GM19397 (cell line): Measurements from ENCODE around the gene CACNA1C.

ENCODE experiments used
- ATAC-seq: cut with Tn5 transposase; IDR thresholded peaks from one replicate; pipeline ENCODE4 v1.9.1; 2021; ENCODE audit warnings: mild to moderate bottlenecking, moderate library complexity; ENCODE audit not compliant: unreplicated experiment

The CACNA1C gene

GRCh38 chr12:2605301-2605700 lies 552.5 kb downstream of the CACNA1C start:
- ATAC-seq: no peak

DNA sequence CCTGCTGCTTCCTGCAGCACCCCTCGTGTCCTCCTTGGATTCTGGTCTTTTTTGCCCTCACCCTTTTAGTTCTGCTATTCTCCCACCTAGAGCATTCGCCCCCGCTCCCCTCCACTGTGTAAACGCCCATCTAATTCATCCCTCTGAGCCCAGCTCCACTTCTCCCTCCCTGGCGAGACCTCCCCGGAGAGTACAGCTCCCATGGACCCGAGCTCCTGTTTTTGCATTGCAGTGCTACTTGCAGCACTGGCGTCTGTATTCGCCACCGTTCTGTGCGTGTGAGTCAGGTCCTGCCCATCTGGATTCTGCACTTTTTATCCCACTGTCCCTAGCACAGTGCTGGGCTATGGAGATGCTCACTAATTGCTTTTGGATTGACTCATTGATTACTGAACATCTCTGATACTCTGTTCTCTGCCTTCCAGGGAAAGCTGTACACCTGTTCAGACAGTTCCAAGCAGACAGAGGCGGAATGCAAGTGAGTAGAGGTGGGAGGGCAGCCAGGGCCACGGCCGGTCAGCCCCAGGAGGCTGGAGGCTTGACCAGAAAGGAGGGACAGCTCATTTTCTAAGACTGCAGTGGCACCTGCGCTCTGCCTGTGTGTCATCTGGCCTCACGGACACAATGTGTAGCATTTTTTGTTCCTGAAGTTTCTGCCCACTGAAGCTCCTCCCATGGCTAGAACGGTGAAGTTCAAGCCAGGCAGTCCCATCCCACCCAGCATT lies 553.6 kb downstream of the CACNA1C start:
- ATAC-seq: no peak

- no peak for ATAC-seq
Observed at GRCh38 chr12:2607881-2608607, 555.3 kb downstream of the CACNA1C start.

GRCh38 chr12:2608608-2608945 lies 555.8 kb downstream of the CACNA1C start:
- no peak for ATAC-seq

- ATAC-seq: no peak
Observed at GRCh38 chr12:2609020-2609419, 556.2 kb downstream of the CACNA1C start.

GRCh38 chr12:2610358-2610757 lies 557.6 kb downstream of the CACNA1C start:
- no peak for ATAC-seq

DNA sequence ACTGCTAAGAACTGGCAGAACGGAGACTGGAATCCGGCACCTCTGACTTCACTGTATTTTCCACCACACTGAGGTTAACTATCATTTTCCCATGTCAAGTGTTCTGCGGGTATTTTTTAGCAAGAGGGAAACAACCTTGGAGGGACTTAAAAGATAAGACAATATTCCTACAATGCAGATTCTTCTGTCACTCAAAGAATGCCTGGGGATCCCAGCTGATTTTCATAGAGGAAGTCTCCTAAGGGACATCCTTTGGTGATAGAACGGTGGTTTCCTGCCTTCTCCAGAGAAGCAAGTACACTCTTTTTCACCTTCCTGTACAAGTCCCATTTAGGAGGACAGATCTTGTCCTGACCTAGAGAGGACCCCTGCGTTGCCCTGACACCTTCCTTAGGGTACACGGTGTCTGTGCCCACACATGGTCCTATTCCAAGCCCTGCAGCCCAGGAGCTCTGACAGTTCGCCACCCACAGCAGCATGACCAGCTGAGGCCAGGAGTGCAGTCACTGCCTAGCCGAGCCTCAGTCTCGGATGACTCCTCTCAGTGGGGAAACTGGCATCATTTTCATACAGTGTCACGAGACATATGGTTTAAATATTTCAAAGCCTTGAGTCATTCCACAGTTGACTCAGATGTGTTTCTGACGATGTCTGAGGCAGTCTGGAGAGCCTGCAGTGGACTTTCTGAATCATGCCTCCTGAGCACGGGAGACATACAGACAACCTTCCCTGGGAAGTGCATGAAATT lies 560.7 kb downstream of the CACNA1C start:
- ATAC-seq: no peak

GRCh38 chr12:2614341-2614740 lies 561.6 kb downstream of the CACNA1C start:
- no peak for ATAC-seq

- no peak for ATAC-seq
Observed at GRCh38 chr12:2615665-2616402, 563.0 kb downstream of the CACNA1C start.

- ATAC-seq: no peak
Observed at GRCh38 chr12:2616763-2617162, 564.0 kb downstream of the CACNA1C start.

GRCh38 chr12:2617365-2617764 lies 564.6 kb downstream of the CACNA1C start:
- ATAC-seq: no peak

DNA sequence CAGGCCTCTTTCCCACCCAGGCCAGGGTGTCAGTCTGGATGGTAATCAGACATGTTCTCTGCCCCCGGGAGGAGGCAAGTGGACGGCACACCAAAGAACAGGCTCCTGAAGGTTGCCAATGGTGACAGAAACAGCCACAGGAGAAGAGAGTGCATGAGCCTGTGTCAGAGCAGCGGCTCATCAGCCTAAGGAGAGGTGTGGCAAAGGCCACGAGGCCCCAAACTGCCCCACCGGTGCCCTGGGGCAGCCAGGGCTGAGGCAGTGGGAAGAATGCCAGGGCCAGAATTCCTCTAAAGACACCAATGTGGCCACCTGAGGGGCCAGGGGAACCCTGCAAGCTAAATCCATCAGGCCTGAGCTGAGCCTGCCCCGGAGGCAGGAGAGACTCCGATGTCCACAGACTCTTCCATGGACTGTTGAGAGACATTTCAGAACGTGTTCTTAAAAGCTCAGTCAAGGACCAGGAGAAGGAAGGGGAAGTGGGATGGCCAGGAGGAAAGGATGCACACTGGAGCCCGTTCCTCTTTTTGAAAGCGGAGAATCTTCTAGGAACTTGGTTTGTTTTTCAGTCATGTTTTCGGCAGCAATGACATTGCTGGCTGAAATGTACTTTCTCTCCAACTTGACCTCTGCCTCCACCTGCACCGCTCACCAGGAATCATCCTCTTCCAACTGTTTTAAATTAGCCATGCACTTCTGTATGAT lies 565.7 kb downstream of the CACNA1C start:
- ATAC-seq: no peak

DNA sequence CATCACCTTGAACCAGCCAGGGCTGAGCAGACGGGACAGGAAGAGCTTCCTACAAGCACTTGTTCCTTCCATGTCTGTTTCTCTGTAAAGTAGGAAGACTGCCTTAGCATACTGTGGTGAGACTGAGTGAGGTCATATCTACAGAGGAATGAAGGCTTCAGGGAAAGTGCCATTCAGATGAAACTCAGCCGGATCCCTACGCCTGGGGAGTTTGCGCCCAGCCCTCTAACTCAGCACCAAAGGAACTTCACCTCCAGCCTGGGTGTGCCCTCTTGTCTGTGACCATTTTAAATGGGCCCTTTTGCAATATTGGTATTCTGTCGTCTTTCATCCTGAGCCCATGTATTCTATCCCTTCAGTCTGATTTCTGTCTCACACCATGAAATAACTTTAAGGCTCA lies 566.3 kb downstream of the CACNA1C start:
- ATAC-seq: no peak

- ATAC-seq: no peak
Observed at GRCh38 chr12:2622460-2622859, 569.7 kb downstream of the CACNA1C start.

DNA sequence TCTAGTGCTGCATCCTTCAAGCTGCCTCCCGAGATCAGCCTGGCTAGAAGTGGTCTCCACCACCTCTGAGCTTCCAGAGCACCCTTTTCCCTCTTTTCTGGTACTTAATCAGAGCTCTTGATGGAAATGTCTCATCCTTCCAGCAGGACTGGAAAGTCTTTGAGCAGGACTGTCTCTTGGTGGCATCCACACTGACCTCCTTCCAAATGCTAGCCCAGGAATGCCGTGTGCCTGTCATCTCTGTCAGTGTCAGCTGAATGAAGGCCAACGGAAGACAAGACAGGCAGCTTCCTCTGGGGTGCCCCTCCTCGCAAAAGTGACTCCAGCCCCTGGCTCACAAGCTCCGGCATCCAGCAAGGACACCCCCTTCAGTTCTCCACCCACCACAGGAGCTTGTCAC lies 570.7 kb downstream of the CACNA1C start:
- ATAC-seq: no peak

GRCh38 chr12:2624543-2625288 lies 571.9 kb downstream of the CACNA1C start:
- no peak for ATAC-seq

GRCh38 chr12:2625289-2625612 lies 572.5 kb downstream of the CACNA1C start:
- ATAC-seq: no peak

GRCh38 chr12:2627076-2627834 lies 574.5 kb downstream of the CACNA1C start:
- ATAC-seq: no peak

DNA sequence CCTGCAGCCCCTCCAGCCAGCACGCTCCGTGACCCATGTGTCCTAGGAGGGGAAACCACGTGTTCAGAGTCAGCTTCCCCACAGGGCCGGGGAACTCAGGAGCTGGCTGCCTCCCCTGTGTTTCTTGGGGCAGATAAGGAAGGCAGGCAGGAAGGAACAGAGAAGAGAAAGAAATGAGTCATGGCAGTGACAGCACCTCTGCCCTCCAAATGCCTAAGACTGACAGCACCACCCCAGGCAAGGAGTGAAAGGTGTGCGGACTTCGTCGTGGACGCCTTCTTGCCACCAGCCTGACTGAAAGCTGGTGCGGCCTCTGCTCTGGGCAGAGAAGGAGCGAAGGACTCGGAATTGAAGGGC lies 575.0 kb downstream of the CACNA1C start:
- ATAC-seq: no peak
